Suprapubic skin (tissue), 4 donors: ENCODE data around the gene HYCC2. TPM values are rescaled to one million over a fixed set of nuclear protein-coding genes. Genes with fewer than 3 reads are reported as not detected.

Source experiments
- DNase-seq, 2 donors: peaks; one replicate each; pipeline ENCODE4 v3.0.0-alpha.2; 2019; ENCODE audit warnings: low spot score in 2 of 2
- H3K27ac ChIP-seq: fragments of 200-600 bp; sonication (generic); one replicate; pipeline ENCODE4 v1.5.1; 2019
- H3K27me3 ChIP-seq: fragments of 200-600 bp; sonication (generic); one replicate; pipeline ENCODE4 v1.5.1; 2019
- H3K36me3 ChIP-seq: fragments of 200-600 bp; sonication (generic); one replicate; pipeline ENCODE4 v1.5.1; 2019
- H3K4me1 ChIP-seq: fragments of 200-600 bp; sonication (generic); one replicate; pipeline ENCODE4 v1.5.1; 2019
- H3K4me3 ChIP-seq: fragments of 200-600 bp; sonication (generic); one replicate; pipeline ENCODE4 v1.5.1; 2019; ENCODE audit warnings: mild to moderate bottlenecking
- H3K9me3 ChIP-seq: fragments of 200-600 bp; sonication (generic); one replicate; pipeline ENCODE4 v1.5.1; 2019
- CTCF ChIP-seq, 2 donors: fragments of 200-600 bp in 1 of 2; fragments of 450-650 bp in 1 of 2; sonication (generic) in 1 of 2; IDR thresholded peaks; one replicate each; pipeline ENCODE4 v1.5.1; 2016 to 2019; ENCODE audit warnings: antibody characterized with exemption in 2 of 2, mild to moderate bottlenecking in 1 of 2, moderate library complexity in 1 of 2
- EP300 ChIP-seq: sonication (generic); formaldehyde crosslinking; IDR thresholded peaks from one replicate; pipeline ENCODE4 v1.6.1; 2017; ENCODE audit warnings: antibody characterized with exemption
- POLR2A ChIP-seq, 2 donors: fragments of 450-650 bp; IDR thresholded peaks; one replicate each; pipeline ENCODE4 v1.6.1; 2017; ENCODE audit warnings: antibody characterized with exemption in 2 of 2, mild to moderate bottlenecking in 2 of 2, moderate library complexity in 2 of 2
- POLR2AphosphoS5 ChIP-seq, 3 donors: sonication (generic); formaldehyde crosslinking; IDR thresholded peaks; one replicate each; pipeline ENCODE4 v1.6.1; 2017; ENCODE audit warnings: antibody characterized with exemption in 3 of 3
- WGBS: methylation state at CpG from one replicate; pipeline ENCODE4 v1.1.5; 2018; 5-methylcytosine and 5-hydroxymethylcytosine counted together
- total RNA-seq, 4 donors: library from RNA; depleted of rRNA; stranded (reverse); fragments of >200 nt; gene quantifications; one replicate each; pipeline ENCODE4 v1.1.0, GENCODE V29; 2016

The HYCC2 gene
- total RNA-seq, 4 donors from 2014 or later = 11.6 to 26.8 (median 12.7) TPM

GRCh38 chr2:201111096-201111495 lies 39.6 kb upstream of the HYCC2 start:
- 97% methylated on average over 3 of the region's 3 CpGs for WGBS
- H3K4me1 ChIP-seq = peaks cover 10% of the 10 kb centered on the region
- DNase-seq = no peak
- H3K27me3 ChIP-seq = no peaks in the 10 kb centered on the region
- TF ChIP-seq POLR2A (IDR thresholded peaks at IDR 0.05) (no peak), POLR2AphosphoS5 (IDR thresholded peaks at IDR 0.05) (no peak), CTCF (IDR thresholded peaks at IDR 0.05) (no peak), EP300 (no peak)
- H3K27ac ChIP-seq = no peak overlapping the region
- no peaks in the 10 kb centered on the region for H3K9me3 ChIP-seq
- no peaks in the 10 kb centered on the region for H3K36me3 ChIP-seq
- H3K4me3 ChIP-seq = no peak overlapping the region

DNA sequence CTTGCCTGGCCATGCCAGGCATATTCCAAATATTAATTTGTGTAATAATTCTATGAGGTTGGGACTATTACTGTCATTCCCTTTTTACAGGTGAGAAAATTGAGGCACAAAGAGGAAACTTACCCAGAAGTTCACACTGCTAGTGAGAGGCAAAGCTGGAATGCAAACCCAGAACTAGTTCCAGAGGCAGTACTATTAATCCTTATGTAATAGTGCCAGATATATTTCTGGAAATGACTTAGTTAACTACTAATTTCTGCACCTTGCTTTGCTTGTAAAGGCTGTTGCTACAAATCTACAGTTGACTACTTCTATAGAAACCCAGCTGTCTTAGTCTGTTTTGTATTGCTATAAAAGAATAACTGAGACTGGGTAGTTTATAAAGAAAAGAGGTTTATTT lies 39.1 kb upstream of the HYCC2 start:
- TF ChIP-seq POLR2A (IDR thresholded peaks at IDR 0.05) = no peak
- Histone ChIP-seq H3K9me3 (no peaks in the 10 kb centered on the region), H3K27me3 (no peaks in the 10 kb centered on the region), H3K4me1 (peaks cover 9% of the 10 kb centered on the region), H3K36me3 (no peaks in the 10 kb centered on the region), H3K4me3 (no peak overlapping the region), H3K27ac (no peak overlapping the region)
- DNase-seq = no peak

DNA sequence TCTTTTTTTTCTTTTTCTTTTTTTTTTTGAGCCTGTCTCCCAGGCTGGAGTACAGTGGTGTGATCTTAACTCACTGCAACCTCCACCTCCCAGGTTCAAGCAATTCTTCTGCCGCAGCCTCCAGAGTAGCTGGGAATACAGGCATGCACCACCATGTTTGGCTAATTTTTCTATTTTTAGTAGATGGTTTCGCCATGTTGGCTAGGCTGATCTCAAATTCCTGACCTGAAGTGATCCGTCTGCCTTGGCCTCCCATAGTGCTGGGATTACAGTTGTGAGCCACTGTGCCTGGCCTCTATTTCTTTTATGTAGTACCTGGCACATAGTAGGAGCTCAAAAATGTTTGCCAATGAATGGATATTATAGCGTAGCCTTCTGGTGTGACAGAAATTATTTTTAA lies 37.7 kb upstream of the HYCC2 start:
- no peak for TF ChIP-seq EP300
- no peak for TF ChIP-seq POLR2AphosphoS5 (IDR thresholded peaks at IDR 0.05)
- no peak for TF ChIP-seq CTCF (IDR thresholded peaks at IDR 0.05)
- TF ChIP-seq POLR2A (IDR thresholded peaks at IDR 0.05) = no peak
- no peak overlapping the region for H3K27ac ChIP-seq
- no peaks in the 10 kb centered on the region for H3K36me3 ChIP-seq
- H3K27me3 ChIP-seq = no peaks in the 10 kb centered on the region
- no peaks in the 10 kb centered on the region for H3K4me1 ChIP-seq
- no peak overlapping the region for H3K4me3 ChIP-seq
- DNase-seq = no peak
- H3K9me3 ChIP-seq = no peaks in the 10 kb centered on the region
- 89% methylated on average over 4 of the region's 4 CpGs for WGBS

DNA sequence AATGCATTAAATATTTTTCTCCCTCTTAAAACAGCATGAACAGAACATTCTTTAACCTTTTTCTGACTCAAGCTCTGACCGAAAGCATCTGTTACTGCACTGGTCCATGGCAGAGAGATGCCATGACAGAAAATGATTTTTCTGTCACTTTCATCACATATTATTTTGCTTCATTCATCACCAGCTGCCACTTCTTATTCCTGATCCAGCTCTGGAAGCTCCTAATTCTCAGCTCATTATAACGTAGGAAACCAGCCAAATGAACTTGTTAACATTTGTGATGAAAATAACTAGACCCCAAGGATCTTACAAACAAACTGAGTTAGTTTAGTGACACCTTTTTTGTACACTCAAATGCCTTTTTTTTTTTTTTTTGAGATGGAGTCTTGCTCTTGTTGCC lies 36.9 kb upstream of the HYCC2 start:
- 80% methylated on average over 2 of the region's 2 CpGs for WGBS
- no peaks in the 10 kb centered on the region for H3K36me3 ChIP-seq
- no peak overlapping the region for H3K4me3 ChIP-seq
- TF ChIP-seq POLR2A (IDR thresholded peaks at IDR 0.05) (no peak), EP300 (no peak), CTCF (IDR thresholded peaks at IDR 0.05) (no peak), POLR2AphosphoS5 (IDR thresholded peaks at IDR 0.05) (no peak)
- no peak overlapping the region for H3K27ac ChIP-seq
- H3K9me3 ChIP-seq = no peaks in the 10 kb centered on the region
- no peaks in the 10 kb centered on the region for H3K4me1 ChIP-seq
- no peak for DNase-seq
- H3K27me3 ChIP-seq = no peaks in the 10 kb centered on the region

GRCh38 chr2:201107624-201108023 lies 36.2 kb upstream of the HYCC2 start:
- Histone ChIP-seq H3K9me3 (no peaks in the 10 kb centered on the region), H3K4me1 (no peaks in the 10 kb centered on the region), H3K4me3 (no peak overlapping the region), H3K27me3 (no peaks in the 10 kb centered on the region), H3K36me3 (no peaks in the 10 kb centered on the region), H3K27ac (no peak overlapping the region)
- 96% methylated on average over 2 of the region's 2 CpGs for WGBS
- no peak for DNase-seq
- TF ChIP-seq POLR2AphosphoS5 (IDR thresholded peaks at IDR 0.05) = no peak
- no peak for TF ChIP-seq CTCF (IDR thresholded peaks at IDR 0.05)
- no peak for TF ChIP-seq EP300
- no peak for TF ChIP-seq POLR2A (IDR thresholded peaks at IDR 0.05)

GRCh38 chr2:201105759-201106158 lies 34.3 kb upstream of the HYCC2 start:
- Histone ChIP-seq H3K9me3 (no peaks in the 10 kb centered on the region), H3K27ac (no peak overlapping the region), H3K27me3 (no peaks in the 10 kb centered on the region), H3K4me1 (no peaks in the 10 kb centered on the region), H3K36me3 (no peaks in the 10 kb centered on the region), H3K4me3 (no peak overlapping the region)
- WGBS = 100% methylated on average over 1 of the region's 1 CpG
- TF ChIP-seq CTCF (IDR thresholded peaks at IDR 0.05) (no peak), POLR2AphosphoS5 (IDR thresholded peaks at IDR 0.05) (no peak), EP300 (no peak)
- DNase-seq = no peak
